ENCODE measurements around the gene COL18A1. TPM values are rescaled to one million over a fixed set of nuclear protein-coding genes. Genes with fewer than 3 reads are reported as not detected.

The COL18A1 gene
- total and polyA plus RNA-seq, 11 donors, result 31.7 to 109 (median 59.0) TPM

DNA sequence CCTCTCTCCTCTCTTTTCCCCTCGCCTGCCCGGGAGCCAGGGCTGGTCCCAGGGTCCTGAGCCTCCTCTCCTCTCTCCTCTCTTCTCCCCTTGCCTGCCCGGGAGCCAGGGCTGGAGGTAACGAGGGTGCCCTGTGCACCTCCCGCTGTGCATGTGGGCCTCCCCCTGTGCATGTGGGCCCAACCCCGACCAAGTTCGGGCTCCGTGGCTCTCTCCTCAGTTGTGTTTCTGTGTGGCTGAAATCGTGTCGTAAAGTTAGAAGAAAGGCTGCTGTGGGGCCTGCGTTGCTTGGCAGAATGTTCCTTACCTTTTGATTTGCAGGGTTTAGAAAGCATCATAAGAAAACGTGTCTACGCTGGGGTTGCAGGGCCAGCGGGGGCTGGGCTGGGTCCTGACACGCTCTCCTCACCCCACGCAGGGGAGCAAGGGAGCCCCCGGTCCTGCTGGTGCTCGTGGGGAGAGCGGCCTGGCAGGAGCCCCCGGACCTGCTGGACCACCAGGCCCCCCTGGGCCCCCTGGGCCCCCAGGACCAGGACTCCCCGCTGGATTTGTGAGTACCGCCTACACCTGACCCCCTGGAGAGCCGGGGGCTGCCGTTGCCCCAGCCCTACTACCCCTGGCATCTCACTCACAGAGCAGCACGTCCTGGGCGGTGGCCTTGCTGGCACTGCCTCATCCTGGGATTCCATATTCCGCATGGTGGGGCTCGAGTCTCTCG lies 81.6 kb downstream of the COL18A1 start:
- Histone ChIP-seq H3K9me3 (no peaks in the 10 kb centered on the region), H3K27ac (no peak overlapping the region), H3K4me3 (no peak overlapping the region), H3K27me3 (no peaks in the 10 kb centered on the region), H3K4me1 (peaks cover 0 to 16% (median 0%) of the 10 kb centered on the region in 12 donors), H3K36me3 (peaks cover 0 to 52% (median 29%) of the 10 kb centered on the region in 9 donors)
- no peak for ATAC-seq
- 90 to 92% (median 90%) methylated on average over 25 to 29 of the region's 29 CpGs for WGBS, 4 donors
- intact Hi-C loops (cut with DNase I), result no loop called here
- DNase-seq, result peak in 1 of 5 donors; percentile 54
- TF ChIP-seq POLR2A (IDR thresholded peaks at IDR 0.05), result no peak
- TF ChIP-seq, protein P1, sequence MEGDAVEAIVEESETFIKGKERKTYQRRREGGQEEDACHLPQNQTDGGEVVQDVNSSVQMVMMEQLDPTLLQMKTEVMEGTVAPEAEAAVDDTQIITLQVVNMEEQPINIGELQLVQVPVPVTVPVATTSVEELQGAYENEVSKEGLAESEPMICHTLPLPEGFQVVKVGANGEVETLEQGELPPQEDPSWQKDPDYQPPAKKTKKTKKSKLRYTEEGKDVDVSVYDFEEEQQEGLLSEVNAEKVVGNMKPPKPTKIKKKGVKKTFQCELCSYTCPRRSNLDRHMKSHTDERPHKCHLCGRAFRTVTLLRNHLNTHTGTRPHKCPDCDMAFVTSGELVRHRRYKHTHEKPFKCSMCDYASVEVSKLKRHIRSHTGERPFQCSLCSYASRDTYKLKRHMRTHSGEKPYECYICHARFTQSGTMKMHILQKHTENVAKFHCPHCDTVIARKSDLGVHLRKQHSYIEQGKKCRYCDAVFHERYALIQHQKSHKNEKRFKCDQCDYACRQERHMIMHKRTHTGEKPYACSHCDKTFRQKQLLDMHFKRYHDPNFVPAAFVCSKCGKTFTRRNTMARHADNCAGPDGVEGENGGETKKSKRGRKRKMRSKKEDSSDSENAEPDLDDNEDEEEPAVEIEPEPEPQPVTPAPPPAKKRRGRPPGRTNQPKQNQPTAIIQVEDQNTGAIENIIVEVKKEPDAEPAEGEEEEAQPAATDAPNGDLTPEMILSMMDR (IDR thresholded peaks at IDR 0.05), result no peak

DNA sequence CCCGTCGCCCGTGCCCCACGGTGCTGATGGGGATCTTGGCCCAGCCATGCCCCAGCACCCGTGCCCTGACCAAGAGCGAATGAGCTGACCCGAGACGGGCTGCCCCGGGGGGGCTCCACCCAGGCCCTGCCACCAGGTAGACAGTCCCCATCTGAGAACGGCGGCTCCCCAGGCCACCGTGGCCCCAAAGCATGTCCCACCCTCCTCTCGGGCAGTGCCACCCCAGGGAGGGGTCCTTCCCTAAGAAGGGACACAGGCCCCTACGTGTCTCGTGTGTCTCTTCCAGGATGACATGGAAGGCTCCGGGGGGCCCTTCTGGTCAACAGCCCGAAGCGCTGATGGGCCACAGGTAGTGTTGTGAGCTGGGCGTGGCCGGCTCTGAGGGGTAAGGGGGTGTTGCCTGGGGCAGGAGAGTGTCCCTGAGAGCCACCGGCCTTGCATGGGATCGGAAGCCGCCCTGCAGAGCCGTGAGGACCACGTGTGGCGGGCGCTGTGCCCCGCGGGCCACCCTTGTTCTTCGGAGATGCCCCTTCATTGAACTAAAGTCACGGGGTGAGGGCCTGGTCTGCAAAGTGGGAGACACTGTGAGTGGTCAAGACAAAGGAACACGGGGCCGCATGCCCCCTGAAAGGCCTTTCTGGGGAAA lies 82.3 kb downstream of the COL18A1 start:
- no peak overlapping the region for H3K4me3 ChIP-seq
- intact Hi-C loops (cut with DNase I), result no loop called here
- H3K27ac ChIP-seq, result no peak overlapping the region
- TF ChIP-seq, protein P1 (IDR thresholded peaks at IDR 0.05), result no peak
- no peak for TF ChIP-seq POLR2A (IDR thresholded peaks at IDR 0.05)
- peak in 1 of 5 donors; percentile 51 for DNase-seq
- H3K27me3 ChIP-seq, result no peaks in the 10 kb centered on the region
- no peak for ATAC-seq
- WGBS, 4 donors, result 93 to 97% (median 94%) methylated on average over 8 to 33 of the region's 33 CpGs
- H3K9me3 ChIP-seq, result no peaks in the 10 kb centered on the region
- H3K4me1 ChIP-seq, result peaks cover 0 to 10% (median 0%) of the 10 kb centered on the region in 12 donors
- H3K36me3 ChIP-seq, result peaks cover 0 to 50% (median 30%) of the 10 kb centered on the region in 9 donors

DNA sequence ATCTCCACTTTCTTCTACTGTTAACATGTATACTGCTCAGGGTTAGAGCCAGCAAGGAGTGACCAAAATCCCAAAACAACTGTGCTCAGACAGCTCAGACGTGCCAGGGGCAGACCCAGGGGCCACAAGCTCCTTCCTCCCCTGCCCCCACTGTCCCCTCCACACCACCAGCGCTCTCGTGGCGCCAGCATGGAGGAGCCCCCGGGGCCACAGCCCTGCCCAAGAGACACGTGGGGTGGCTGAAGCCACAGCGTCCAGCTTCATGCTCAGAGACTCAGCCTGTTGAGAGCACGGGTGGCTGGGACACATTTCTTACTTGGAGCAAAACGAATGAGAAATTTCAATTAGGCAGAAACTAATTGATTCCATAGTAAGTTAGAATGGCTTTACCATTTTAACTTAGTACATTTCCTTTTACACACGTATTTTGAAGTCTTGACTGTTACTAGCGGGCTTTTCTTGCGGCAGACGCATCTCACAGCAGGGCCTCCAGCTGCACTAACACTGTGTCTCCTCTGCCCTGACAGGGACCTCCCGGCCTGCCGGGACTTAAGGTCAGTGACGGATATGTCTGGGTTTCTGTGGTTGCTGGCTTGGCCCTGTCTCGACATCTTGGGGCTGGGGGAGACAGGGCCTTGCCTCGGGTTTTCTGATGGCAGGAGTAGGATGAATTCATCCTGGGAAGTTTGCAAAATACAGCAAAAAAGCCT lies 83.1 kb downstream of the COL18A1 start:
- no peak for ATAC-seq
- Histone ChIP-seq H3K9me3 (no peaks in the 10 kb centered on the region), H3K4me3 (no peak overlapping the region), H3K36me3 (peaks cover 0 to 47% (median 23%) of the 10 kb centered on the region in 9 donors), H3K27me3 (no peaks in the 10 kb centered on the region), H3K27ac (no peak overlapping the region), H3K4me1 (peaks cover 0 to 2% (median 0%) of the 10 kb centered on the region in 12 donors)
- TF ChIP-seq, protein P1 (IDR thresholded peaks at IDR 0.05), result no peak
- TF ChIP-seq POLR2A (IDR thresholded peaks at IDR 0.05), result no peak
- WGBS, 4 donors, result 85 to 92% (median 86%) methylated on average over 17 to 18 of the region's 18 CpGs
- no peak for DNase-seq
- intact Hi-C loops (cut with DNase I), result no loop called here
